Measurements from ENCODE around the gene PRPS2.

DNA sequence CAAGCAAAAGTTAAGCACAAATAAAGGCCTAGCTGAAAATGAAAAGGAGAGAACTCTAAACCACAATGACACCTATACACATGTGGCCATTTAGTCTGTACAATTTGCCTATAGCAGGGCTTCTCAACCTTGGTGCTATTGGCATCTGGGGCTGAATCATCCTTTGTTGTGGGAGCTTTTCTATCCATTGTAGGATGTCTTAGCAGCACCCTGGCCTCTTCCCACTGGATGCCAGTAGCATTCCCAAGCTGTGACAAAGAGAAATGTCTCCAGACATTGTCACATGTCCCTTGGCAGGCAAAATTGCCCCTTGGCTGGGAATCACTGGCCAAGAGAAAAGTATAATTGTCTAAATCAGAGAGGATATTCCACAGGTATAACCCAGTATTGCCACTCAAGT is 13.5 kb upstream of the PRPS2 start:
- TF ChIP-seq CTCF (IDR thresholded peaks at IDR 0.05 in 8 of 11, conservative IDR thresholded peaks at IDR 0.05 in 3 of 11) (no peak), POLR2A (IDR thresholded peaks at IDR 0.05) (no peak)
